ENCODE data around the gene SSTR3. TPM values are rescaled to one million over a fixed set of nuclear protein-coding genes. Genes with fewer than 3 reads are reported as not detected.
A peak's percentile ranks its signal among the peaks of the same experiment; 100 is the strongest.

The SSTR3 gene
- total RNA-seq, 1 donor from 2014 or later: not detected

- DNase-seq (ENCODE audit: low read depth) (no peak), FAIRE-seq (no peak)
- Histone ChIP-seq H3K4me2 (ENCODE audit: low read length) (peak overlapping the region; percentile 100), H3K9me3 (ENCODE audit: insufficient read depth, low read depth, low read length) (no peaks in the 10 kb centered on the region), H3K4me1 (ENCODE audit: insufficient read depth, low read length) (peaks cover 27% of the 10 kb centered on the region), H3K79me2 (ENCODE audit: insufficient read depth, low read length) (no peaks in the 10 kb centered on the region), H3K36me3 (ENCODE audit: insufficient read depth, low read length) (no peaks in the 10 kb centered on the region), H3K27me3 (ENCODE audit: insufficient read depth, low read length) (no peaks in the 10 kb centered on the region), H3K9ac (ENCODE audit: low read length) (peak overlapping the region; percentile 70), H3K27ac (ENCODE audit: low read depth, low read length) (no peak overlapping the region), H4K20me1 (ENCODE audit: insufficient read depth, low read length) (peaks cover 6% of the 10 kb centered on the region), H3K4me3 (ENCODE audit: insufficient read depth, low read depth, low read length) (no peak overlapping the region), H2AFZ (ENCODE audit: low read depth, low read length) (peak overlapping the region; percentile 93)
- H3K4me3 Mint-ChIP-seq (ENCODE audit: unreplicated experiment): no peak overlapping the region
- TF ChIP-seq, protein P1, sequence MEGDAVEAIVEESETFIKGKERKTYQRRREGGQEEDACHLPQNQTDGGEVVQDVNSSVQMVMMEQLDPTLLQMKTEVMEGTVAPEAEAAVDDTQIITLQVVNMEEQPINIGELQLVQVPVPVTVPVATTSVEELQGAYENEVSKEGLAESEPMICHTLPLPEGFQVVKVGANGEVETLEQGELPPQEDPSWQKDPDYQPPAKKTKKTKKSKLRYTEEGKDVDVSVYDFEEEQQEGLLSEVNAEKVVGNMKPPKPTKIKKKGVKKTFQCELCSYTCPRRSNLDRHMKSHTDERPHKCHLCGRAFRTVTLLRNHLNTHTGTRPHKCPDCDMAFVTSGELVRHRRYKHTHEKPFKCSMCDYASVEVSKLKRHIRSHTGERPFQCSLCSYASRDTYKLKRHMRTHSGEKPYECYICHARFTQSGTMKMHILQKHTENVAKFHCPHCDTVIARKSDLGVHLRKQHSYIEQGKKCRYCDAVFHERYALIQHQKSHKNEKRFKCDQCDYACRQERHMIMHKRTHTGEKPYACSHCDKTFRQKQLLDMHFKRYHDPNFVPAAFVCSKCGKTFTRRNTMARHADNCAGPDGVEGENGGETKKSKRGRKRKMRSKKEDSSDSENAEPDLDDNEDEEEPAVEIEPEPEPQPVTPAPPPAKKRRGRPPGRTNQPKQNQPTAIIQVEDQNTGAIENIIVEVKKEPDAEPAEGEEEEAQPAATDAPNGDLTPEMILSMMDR (IDR thresholded peaks at IDR 0.05; ENCODE audit: insufficient read depth, low read depth, low read length): no peak
- TF ChIP-seq EZH2 (IDR thresholded peaks at IDR 0.05; ENCODE audit: insufficient read depth, low read length): no peak
- H3K27me3 Mint-ChIP-seq (ENCODE audit: low read depth, unreplicated experiment): peaks cover 6% of the 10 kb centered on the region
- H3K4me1 Mint-ChIP-seq (ENCODE audit: low read depth, unreplicated experiment): peaks cover 6% of the 10 kb centered on the region
- no peaks in the 10 kb centered on the region for H3K36me3 Mint-ChIP-seq (ENCODE audit: low read depth, unreplicated experiment)
- H3K27ac Mint-ChIP-seq (ENCODE audit: unreplicated experiment): no peak overlapping the region
- peaks cover 2% of the 10 kb centered on the region for H3K9me3 Mint-ChIP-seq (ENCODE audit: unreplicated experiment)
Measured at GRCh38 chr22:37199760-37200108, 12.5 kb downstream of the SSTR3 start.

- Histone ChIP-seq H2AFZ (ENCODE audit: low read depth, low read length) (peak overlapping the region; percentile 99), H4K20me1 (ENCODE audit: insufficient read depth, low read length) (peaks cover 6% of the 10 kb centered on the region), H3K36me3 (ENCODE audit: insufficient read depth, low read length) (no peaks in the 10 kb centered on the region), H3K9me3 (ENCODE audit: insufficient read depth, low read depth, low read length) (no peaks in the 10 kb centered on the region), H3K9ac (ENCODE audit: low read length) (peak overlapping the region; percentile 94), H3K27me3 (ENCODE audit: insufficient read depth, low read length) (no peaks in the 10 kb centered on the region), H3K79me2 (ENCODE audit: insufficient read depth, low read length) (no peaks in the 10 kb centered on the region), H3K27ac (ENCODE audit: low read depth, low read length) (peak overlapping the region; percentile 86), H3K4me2 (ENCODE audit: low read length) (peak overlapping the region; percentile 100), H3K4me1 (ENCODE audit: insufficient read depth, low read length) (peaks cover 27% of the 10 kb centered on the region), H3K4me3 (ENCODE audit: insufficient read depth, low read depth, low read length) (peak overlapping the region; percentile 77)
- Mint-ChIP-seq H3K27me3 (ENCODE audit: low read depth, unreplicated experiment) (peaks cover 6% of the 10 kb centered on the region), H3K27ac (ENCODE audit: unreplicated experiment) (peak overlapping the region; percentile 41), H3K36me3 (ENCODE audit: low read depth, unreplicated experiment) (no peaks in the 10 kb centered on the region), H3K9me3 (ENCODE audit: unreplicated experiment) (peaks cover 5% of the 10 kb centered on the region), H3K4me1 (ENCODE audit: low read depth, unreplicated experiment) (peaks cover 6% of the 10 kb centered on the region), H3K4me3 (ENCODE audit: unreplicated experiment) (peak overlapping the region; percentile 79)
- TF ChIP-seq, protein P1 (IDR thresholded peaks at IDR 0.05; ENCODE audit: insufficient read depth, low read depth, low read length): peak; percentile 79
- no peak for TF ChIP-seq EZH2 (IDR thresholded peaks at IDR 0.05; ENCODE audit: insufficient read depth, low read length)
- DNase-seq (ENCODE audit: low read depth): peak; percentile 85
- FAIRE-seq: peak; percentile 39
Measured at GRCh38 chr22:37199103-37199759, 13.0 kb downstream of the SSTR3 start.
